ENCODE measurements around the gene ADAD2. TPM values are rescaled to one million over a fixed set of nuclear protein-coding genes. Genes with fewer than 3 reads are reported as not detected.

The ADAD2 gene
- total RNA-seq, 4 donors from 2014 or later = not detected

DNA sequence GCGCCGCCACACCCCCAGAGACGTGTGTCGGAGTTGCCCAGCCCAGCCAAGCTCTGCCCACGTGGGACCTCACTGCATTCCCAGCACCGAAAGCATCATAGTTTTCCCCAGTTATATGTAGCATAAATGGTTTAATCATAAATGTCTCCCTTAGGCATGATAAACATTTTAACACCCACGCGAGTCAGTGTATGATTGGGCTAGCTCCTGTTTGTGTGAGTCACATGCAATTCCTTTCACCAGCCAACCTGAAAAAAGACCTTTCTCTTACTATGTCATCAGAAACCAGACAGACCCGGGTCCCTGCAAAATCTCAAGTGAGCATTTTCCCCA is 13.2 kb upstream of the ADAD2 start:
- H3K36me3 ChIP-seq = peaks cover 0 to 41% of the 10 kb centered on the region in 2 donors
- in situ Hi-C loops (cut with MboI; ENCODE audit: low sequenced_read_pairs in 4 of 4) (loop anchor here in 3 of 4 donors (10.0 to 25.0 kb wide), 4 partner anchors 90 to 365 kb away; partner anchors contain the start of genes HSBP1 (in 1 of the 3), NECAB2 (in 1 of the 3) and OSGIN1 (in 1 of the 3)), intact Hi-C loops (cut with DNase I; ENCODE audit: low total_unique reads) (no loop called here)
- H3K27me3 ChIP-seq = no peaks in the 10 kb centered on the region
- peak overlapping the region; percentile 61 to 81 (median 70) for H3K27ac ChIP-seq
- no peak for ATAC-seq
- H3K9me3 ChIP-seq = no peaks in the 10 kb centered on the region
- no peak for TF ChIP-seq CTCF (IDR thresholded peaks at IDR 0.05 in 4 of 5, conservative IDR thresholded peaks at IDR 0.05 in 1 of 5)
- no peak for TF ChIP-seq POLR2A (IDR thresholded peaks at IDR 0.05)
- H3K4me1 ChIP-seq = peaks cover 0 to 5% of the 10 kb centered on the region in 2 donors
- no peak for DNase-seq
- H3K4me3 ChIP-seq = no peak overlapping the region

GRCh38 chr16:84178146-84178765 is 12.7 kb upstream of the ADAD2 start:
- ATAC-seq = no peak
- Histone ChIP-seq H3K4me1 (peaks cover 0 to 5% of the 10 kb centered on the region in 2 donors), H3K36me3 (peaks cover 0 to 47% of the 10 kb centered on the region in 2 donors), H3K27me3 (no peaks in the 10 kb centered on the region), H3K27ac (peak overlapping the region; percentile 61 to 81 (median 70)), H3K4me3 (no peak overlapping the region), H3K9me3 (no peaks in the 10 kb centered on the region)
- TF ChIP-seq CTCF (IDR thresholded peaks at IDR 0.05 in 4 of 5, conservative IDR thresholded peaks at IDR 0.05 in 1 of 5) = no peak
- in situ Hi-C loops (cut with MboI; ENCODE audit: low sequenced_read_pairs in 4 of 4) (loop anchor here in 3 of 4 donors (10.0 to 25.0 kb wide), 4 partner anchors 91 to 366 kb away; partner anchors contain the start of genes HSBP1 (in 1 of the 3), NECAB2 (in 1 of the 3) and OSGIN1 (in 1 of the 3)), intact Hi-C loops (cut with DNase I; ENCODE audit: low total_unique reads) (no loop called here)
- DNase-seq = no peak

GRCh38 chr16:84178892-84179611 is 11.9 kb upstream of the ADAD2 start:
- Histone ChIP-seq H3K27ac (peak overlapping the region in 3 of 4 donors; percentile 63 to 81 (median 78)), H3K4me1 (peaks cover 0 to 5% of the 10 kb centered on the region in 2 donors), H3K36me3 (peaks cover 0 to 51% of the 10 kb centered on the region in 2 donors), H3K4me3 (no peak overlapping the region), H3K27me3 (no peaks in the 10 kb centered on the region), H3K9me3 (no peaks in the 10 kb centered on the region)
- no peak for ATAC-seq
- intact Hi-C loops (cut with DNase I; ENCODE audit: low total_unique reads) (no loop called here), in situ Hi-C loops (cut with MboI; ENCODE audit: low sequenced_read_pairs in 4 of 4) (loop anchor here in 3 of 4 donors (10.0 to 25.0 kb wide), 4 partner anchors 92 to 367 kb away; partner anchors contain the start of genes HSBP1 (in 1 of the 3), NECAB2 (in 1 of the 3) and OSGIN1 (in 1 of the 3))
- DNase-seq = no peak
- TF ChIP-seq CTCF (IDR thresholded peaks at IDR 0.05 in 4 of 5, conservative IDR thresholded peaks at IDR 0.05 in 1 of 5) = no peak
- no peak for TF ChIP-seq POLR2A (IDR thresholded peaks at IDR 0.05)

- DNase-seq = no peak
- no peaks in the 10 kb centered on the region for H3K27me3 ChIP-seq
- H3K27ac ChIP-seq = peak overlapping the region in 3 of 4 donors; percentile 18 to 37 (median 34)
- ATAC-seq = no peak
- H3K4me1 ChIP-seq = peaks cover 0 to 5% of the 10 kb centered on the region in 2 donors
- H3K4me3 ChIP-seq = peak overlapping the region in 1 of 4 donors; percentile 11
- in situ Hi-C loops (cut with MboI; ENCODE audit: low sequenced_read_pairs in 4 of 4) = loop anchor here (10.0 to 25.0 kb wide), 5 partner anchors 92 to 367 kb away; partner anchors contain the start of genes OSGIN1 (in 2 of the 4), HSBP1 (in 1 of the 4) and NECAB2 (in 1 of the 4)
- H3K36me3 ChIP-seq = peaks cover 0 to 56% of the 10 kb centered on the region in 2 donors
- no peaks in the 10 kb centered on the region for H3K9me3 ChIP-seq
- TF ChIP-seq CTCF (IDR thresholded peaks at IDR 0.05 in 4 of 5, conservative IDR thresholded peaks at IDR 0.05 in 1 of 5) (no peak), POLR2A (IDR thresholded peaks at IDR 0.05) (no peak)
- intact Hi-C loops (cut with DNase I; ENCODE audit: low total_unique reads) = no loop called here
These were observed 11.2 kb upstream of the ADAD2 start for GRCh38 chr16:84179612-84180320.

Measured in gastrocnemius medialis (tissue), 4 donors.